Activated CD4-positive, alpha-beta T cell treated with anti-CD3 and anti-CD28 coated beads for 1 hour (primary cell): ENCODE results near the gene MICAL3.

Experiments
- DNase-seq: peaks from one replicate; pipeline ENCODE4 v3.0.0-alpha.2; 2020

Gene MICAL3

DNA sequence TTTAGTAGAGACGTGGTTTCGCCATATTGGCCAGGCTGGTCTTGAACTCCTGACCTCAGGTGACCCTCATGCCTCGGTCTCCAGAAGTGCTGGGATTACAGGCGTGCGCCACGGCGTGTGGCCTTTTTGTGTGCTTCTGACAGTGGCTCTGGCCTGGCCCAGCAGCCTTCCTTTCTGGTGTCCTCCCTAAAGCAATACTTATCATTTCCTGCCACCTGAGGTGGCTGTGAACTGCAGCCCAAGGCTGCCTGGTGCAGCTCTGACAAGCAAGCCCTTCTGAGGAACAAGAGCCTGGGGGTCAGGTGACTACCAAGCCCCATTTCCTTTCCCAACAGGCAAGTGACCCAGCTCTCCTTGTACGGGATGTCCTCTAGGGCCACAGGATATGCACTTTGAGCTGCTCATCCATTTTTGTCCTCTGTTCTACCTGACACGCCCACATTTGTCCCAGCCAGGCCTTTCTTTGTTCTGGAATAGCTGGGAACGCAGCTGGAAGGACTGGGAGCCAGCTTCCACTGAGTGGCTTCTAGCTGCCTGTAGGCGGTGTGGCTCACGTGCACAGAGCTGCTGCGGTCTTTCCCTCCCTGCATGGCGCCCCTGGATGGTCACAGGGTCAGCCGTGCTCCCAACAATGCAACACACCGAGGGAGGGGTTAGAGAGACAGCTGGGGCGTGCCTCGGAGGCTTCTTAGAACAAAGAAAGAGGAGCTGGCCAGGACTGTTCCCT is 237.8 kb downstream of the MICAL3 start:
- DNase-seq = no peak

DNA sequence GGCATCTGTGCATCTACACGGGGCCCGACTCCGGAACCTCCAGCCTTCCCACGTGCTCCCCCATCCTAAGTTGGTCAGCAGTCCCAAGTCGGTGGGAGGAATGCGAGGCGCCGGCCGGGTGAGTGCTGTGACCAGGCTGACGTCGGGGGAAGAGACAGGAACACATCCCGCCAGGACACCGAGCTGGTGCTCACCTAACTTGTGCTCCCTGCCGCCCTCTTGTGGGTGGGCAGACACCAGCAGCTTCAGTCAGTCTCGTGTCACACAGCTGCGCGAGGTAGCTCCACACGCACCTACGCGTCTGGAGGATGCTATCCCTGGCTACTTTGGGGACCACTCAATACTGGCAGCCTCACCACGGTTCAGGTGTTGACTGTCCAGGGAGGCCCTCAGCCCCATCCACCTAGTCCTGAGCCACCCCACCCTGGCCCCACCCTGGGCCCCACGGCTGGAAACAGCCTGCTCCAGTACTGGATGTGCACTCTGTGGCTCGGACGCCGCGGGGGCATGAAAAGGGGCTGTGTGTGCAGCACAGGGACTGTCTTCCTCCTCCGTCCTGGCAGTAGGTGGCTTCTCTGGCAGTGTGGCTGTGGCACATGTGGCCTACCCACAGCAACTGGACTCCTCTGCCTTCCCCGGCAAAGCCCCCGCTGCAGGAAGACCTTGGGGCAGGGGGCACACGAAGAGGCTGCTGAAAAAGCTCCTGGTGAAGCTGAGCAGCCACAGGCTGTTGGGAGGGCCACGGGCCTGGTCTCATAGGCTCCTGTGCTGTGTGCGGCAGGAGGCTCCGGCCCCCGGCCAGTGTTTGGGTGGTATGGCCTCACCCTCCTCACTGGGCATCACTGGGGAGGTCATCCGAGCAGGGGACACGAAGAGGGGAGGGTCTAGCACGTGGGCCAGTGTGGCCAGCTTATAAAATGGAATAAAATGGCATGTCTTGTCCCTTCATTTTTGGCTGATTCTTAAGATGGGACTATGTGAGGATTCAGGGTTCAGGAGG is 238.9 kb downstream of the MICAL3 start:
- DNase-seq = peak; percentile 55

DNA sequence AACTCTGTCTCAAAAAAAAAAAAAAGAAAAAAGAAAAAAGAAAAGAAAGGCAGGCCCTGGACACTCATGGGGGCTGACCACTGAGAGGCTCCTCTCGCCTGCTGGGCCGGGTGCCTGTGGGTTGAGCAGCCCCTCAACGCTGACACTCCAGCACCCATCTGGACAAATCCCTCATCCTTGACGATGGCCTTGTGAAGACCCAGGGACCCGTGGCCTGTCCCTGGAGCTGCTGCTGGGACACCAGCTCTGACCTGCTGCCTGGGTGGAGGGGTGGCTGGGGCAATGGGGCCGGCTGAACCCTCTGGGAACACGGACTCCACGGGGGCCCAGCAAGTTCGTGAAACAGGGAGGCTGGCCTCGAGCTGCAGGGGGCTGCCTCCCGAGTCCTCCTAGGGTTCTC is 239.6 kb downstream of the MICAL3 start:
- DNase-seq = no peak

DNA sequence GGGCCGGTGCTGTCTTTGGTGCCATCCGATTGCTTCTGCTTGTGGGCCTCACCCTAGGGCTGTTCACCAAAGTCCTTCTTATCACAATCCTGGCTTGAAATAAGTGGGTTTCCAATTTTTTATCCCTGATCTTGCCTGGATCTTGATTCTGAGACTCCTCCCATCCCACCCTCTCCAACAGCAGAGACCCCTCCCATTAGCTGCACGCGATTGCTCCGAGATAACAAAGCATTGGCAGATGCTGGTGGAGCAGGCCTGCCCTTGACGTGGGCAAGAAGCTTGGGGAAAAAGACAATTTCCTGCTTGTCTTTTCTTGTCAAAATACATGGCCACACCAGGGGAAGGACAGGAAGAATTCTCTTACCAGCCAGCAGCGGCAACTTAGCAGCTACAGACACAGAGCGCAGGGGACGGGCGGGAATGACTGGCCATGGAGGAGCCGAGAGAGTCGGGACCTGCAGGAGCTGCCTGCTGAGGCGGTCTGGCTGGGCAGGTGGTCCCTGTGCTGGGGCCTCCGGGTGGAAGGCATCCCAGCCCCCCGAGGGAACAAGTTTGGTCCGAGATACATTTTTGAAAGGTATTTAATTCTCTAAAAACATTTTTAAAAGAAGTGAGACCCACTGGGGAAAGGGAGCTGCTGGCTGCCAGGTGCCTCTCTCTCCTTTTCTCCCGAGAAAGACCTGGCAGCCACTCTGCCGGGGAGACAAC is 240.4 kb downstream of the MICAL3 start:
- no peak for DNase-seq

DNA sequence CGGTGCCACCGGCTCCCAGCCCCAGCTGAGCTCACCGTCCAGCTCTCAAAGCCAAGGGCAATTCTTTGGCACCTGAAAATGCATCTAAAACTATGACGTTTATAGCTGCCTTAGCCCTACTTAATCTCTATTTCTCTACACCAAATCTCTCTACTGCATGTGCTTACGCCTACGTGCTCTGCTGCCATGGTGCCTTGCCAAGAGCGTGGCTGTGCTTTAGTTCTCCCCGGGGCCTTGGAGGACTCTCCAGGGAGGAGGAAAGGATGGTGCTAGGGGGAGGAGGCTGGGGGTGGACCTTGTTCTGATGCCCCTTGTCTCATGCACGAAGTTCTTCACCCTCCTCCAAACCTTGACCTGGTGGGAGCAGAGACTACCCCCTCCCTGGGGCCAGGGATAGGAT is 241.0 kb downstream of the MICAL3 start:
- DNase-seq = no peak

DNA sequence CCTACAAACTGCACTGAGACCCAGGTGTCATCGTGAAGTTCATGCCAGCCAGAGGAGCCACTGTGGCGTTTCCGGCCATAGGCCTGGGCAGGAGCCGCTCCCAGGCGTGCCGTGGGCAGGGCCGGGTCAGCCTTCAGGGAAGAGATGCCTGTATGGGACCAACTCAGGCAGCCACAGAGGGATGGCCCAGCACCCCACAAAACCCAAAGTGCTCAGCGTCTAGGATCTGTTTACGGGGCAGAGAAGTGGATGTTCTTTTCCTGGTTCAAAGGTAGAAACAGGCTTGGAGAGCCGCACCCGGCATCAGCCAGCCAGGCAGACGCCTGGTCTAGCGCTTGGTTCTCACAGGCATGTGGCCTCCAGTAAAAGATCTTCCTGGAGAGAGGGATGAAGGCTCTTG is 241.7 kb downstream of the MICAL3 start:
- DNase-seq = no peak

DNA sequence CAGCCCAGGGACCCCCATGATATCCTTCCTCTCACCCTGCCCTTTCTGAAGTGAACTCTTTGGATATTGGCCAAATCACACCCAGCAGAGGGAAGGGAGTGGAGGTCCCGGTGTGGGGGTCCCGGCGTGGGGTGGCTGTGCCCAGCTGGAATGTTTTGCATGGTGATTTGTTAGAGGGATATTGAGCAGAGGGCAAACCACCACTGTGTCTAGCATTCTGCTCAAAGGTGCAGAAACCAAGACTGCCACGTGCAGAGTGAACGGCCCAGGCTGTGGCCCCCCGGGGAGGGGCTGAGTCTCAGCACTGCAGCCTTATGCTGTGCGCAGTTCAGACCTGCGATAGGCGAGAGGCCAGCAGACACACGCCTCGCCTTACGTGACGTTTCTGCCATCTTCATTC is 242.2 kb downstream of the MICAL3 start:
- no peak for DNase-seq

DNA sequence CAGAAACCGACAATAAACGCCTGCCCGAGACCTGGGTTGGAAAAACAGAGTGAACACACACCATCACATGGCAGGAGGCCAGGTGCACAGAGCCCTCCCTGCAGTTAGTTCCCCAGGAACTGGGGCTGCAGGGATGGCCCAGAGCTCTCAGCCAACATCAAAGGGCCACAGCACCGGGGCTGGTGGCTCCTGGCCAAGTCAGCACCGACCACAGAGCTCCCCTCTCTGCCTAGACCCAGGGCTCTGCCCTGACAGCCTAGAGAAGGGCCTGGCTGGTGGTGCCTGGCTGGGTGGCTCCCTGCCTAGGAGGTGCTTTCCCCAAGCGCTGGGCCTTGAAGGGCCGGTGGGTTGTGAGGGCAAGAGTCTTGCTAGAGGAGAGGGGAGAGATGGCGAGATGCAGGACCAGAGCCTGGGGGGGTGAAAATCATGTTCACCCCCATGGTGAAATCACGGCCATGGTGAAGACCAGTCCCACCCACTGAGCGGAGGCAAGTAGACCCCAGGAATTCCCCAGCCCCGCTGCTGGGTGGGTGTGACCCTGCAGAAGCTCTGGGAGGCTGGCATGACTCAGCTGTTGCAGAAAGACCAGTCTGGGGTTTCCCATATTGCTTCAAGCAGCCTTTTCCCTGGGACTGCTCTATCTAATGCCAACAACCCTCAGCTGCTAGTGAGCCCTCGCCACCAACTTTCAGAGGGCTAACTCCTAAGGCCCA is 242.9 kb downstream of the MICAL3 start:
- no peak for DNase-seq

DNA sequence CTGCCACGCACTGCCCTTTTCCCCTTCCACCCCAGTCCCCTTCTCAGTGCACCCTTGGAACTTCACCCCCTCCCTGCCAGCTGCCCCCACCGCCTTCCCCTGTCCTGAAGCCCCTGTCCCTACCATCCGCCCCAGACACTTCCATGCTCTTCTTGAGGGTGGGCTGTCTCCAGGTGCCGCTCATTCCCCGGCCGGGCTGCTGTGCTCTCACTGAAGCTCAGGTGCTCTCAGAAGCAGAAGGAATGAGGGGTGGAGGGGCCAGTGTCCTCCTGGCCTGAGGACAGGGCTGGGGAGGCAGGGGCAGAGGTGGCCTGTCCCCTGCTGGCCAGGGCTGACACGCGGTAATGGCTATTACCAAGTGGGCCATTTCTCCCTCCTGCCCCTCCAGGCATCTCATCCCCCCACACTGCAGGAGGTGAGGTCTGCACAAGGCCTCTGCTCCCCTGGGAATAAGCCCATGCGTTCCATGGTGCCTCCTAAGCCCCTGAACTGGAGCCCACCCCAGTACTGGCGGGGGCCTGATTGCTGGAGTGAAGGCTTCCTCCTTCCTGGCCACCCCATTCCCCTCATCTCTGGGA is 243.5 kb downstream of the MICAL3 start:
- DNase-seq = no peak

DNA sequence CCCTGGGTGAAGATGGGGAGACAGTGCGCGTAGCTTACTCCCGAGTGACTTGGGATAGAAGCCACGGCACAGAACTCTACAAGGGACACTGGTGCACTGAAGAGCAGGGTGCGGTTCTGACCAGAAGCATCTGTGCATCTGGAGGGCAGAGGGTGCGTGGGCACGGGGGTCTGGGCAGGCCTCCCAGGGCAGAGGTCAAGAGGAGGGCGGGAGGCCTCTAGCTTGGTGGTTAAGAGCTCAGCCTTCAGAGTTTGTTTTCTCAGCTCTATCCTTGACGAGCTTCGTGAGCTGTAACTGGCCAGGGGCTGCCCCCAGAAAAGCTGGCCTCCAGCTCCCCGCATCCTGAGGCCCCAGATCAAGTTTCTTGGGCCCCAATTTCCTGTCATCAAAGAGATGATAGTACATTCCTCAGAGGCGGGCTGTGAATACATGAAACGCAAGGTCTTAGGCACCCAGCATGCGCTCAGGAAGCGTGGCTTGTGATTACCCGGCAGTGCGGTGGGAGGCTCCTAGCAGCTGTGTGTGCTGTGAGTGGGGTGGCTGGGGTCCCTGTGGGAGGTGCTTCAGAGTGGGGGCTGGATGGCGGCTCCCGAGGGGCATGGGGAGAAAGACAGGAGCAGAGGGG is 244.1 kb downstream of the MICAL3 start:
- no peak for DNase-seq

DNA sequence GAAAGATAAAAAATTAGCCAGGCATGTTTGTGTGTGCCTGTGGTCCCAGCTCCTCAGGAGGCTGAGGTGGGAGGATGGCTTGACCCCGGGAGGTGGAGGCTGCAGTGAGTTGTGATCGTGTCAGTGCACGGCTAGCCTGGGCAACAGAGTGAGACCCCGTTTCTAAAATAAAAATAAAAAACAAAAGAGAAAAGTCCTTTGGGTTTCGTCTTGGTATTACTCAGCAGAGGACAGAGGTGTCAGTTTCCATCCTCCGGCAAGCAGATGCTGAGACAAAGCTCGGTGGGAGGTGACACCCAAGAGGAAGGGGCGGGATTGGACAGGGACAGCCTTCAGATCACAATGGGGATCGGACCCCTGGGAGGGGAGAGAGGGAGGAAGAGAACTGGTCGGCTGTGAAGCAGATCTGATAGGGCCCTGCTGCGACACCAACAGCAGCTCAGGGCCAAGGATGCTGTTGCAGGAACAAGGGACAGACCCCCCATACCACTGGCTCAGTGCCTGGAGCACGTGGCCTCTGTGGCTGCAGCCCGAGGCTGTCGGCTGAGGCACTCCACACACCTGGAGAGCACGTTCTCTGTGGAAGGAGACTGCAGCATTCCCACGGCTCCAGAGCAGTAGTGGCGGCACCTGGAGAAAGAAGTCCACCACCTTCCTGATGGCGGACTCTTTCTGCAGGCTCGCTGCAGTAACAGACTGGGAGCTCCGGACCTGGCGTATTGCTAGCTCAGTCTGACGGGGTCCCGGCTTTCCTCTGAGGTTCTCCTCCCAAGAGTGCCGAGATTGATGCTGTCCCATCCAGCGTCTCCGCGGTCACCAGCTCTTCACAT is 244.9 kb downstream of the MICAL3 start:
- no peak for DNase-seq

DNA sequence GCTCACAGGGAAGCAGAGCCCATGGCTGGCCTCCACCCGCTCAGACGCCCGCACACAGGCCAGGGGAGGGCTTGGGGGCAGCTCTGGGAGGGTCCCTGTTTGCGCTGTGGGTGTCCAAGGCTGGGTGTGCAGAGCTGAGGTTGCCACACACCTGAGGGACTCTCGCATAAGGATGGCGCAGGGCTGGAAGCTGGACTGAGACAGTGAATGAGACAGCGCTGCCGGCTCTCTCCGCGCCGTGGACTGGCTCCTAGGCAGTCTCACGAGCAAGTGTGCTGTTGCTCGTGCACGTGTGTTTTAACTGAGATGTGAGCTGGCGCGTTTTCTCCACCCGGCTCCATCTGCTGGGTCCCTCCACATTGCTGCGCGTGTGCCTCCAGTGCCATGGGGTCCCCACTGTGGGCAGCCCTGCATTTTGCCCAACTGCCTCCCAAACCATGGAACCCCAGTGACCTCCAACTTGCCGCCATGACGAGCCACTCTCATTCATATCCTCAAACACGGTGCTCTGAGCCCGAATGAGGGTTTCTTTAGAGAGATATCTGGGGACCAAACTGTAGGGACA is 245.9 kb downstream of the MICAL3 start:
- DNase-seq = no peak

DNA sequence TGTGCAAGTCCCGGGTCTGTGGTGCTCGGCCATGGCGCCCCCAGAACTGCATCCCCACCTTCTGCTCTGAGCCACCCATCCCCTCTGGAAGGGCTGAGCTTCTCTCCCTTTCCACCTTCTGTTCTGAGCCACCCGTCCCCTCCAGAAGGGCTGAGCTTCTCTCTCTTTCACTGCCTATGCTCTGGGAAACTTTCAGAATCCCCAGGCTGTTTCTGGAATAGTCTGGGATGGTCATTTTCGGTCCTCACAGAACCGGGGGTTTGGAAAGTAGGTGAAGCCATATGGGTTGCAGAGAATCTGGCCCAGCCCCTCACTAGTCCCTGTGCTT is 246.7 kb downstream of the MICAL3 start:
- no peak for DNase-seq

DNA sequence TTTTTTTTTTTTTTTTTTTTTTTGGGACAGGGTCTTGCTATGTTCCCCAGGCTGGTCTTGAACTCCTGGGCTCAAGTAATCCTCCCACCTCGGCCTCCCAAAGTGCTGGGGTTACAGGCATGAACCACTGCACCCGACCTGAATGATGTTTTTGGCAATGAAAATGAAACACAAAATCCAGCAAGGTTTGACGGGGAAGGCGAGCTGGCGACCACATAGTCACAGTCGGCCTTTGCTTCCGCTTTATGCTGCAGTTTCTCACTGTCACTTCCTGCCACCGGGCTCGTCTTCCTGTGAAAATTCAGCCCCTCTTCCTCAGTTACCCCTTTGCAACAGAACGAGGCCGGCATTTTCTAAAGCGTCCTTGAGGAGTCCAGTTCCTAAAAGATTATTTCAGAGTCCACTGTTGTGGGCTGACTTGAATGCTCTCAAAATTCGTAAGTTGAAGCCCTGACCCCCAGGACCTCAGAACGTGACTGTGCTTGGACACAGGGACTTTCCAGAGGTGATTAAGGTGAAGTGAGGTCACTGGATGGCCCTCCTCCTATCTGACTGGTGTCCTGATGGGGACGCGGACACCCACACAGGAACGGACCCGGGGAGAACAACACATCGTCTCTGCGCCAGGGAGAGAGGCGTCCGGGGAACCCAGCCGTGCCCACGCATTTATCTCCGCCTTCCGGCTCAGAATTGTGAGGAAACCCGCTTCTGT is 247.2 kb downstream of the MICAL3 start:
- DNase-seq = peak; percentile 45

DNA sequence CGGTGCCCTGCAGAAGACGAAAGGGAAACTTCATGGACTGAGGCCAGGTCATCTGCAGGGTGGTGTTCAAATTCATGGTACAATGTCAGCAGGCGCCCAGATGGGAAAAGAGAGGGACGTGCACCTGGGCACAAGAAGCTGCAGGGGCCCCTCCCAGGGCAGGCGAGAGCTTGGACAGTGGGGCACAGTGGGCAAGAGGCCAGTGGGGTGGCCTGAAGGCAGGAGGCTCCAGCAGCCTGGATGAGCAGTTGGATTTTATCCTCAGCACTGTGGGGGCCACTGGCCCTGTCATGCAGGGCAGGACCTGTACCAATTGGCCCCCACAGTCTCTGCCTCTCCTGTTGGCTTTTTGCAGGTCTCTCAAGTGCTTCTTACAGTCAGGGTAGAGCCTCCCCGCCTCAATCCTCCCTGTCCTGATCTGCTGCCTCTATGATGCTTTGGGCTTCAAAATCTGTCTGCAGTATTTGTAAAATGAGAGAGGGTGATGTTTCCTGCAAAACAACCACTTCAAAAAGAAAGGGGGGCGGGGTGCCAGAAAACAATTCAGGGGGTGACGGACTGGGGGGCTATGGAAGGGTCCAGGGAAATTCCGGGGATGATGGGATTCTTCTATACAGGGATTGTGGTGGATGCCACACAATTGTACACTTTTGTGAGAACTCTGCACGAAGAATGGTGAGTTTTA is 248.4 kb downstream of the MICAL3 start:
- DNase-seq = no peak

DNA sequence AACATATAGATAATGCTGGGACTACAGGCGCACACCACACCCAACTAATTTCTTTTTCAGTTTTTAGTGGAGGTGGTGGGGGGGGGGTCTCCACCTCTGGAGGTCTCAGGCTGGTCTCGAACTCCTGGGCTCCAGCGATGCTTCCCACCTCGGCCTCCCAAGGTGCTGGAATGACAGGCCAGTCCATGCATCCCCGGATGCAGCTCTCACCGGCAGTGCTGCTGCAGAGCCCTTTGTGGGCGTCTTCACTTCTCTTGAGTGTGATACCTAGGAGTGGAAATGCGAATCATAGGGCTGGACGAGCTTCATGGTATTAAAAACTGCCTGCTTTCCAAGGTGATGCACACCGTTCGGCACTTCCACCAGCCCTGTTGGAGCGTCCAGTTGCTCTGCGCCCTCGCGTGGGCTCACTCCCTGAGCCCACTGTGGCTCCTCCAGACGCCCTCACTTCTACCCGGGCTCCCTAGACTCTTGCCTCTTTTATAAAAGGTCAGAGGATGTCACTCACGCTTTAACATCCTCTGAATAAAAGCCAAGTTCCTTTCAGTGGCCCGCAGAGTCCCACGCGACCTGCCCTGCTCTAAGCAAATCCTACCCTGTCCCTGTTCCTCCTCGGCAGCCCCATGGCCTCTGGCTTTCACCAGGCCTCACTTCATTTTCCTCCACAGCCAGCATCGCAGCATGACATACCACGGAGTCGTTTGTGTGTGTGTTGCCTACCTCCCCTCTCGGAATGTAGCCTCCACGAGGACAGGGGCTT is 249.3 kb downstream of the MICAL3 start:
- DNase-seq = no peak

DNA sequence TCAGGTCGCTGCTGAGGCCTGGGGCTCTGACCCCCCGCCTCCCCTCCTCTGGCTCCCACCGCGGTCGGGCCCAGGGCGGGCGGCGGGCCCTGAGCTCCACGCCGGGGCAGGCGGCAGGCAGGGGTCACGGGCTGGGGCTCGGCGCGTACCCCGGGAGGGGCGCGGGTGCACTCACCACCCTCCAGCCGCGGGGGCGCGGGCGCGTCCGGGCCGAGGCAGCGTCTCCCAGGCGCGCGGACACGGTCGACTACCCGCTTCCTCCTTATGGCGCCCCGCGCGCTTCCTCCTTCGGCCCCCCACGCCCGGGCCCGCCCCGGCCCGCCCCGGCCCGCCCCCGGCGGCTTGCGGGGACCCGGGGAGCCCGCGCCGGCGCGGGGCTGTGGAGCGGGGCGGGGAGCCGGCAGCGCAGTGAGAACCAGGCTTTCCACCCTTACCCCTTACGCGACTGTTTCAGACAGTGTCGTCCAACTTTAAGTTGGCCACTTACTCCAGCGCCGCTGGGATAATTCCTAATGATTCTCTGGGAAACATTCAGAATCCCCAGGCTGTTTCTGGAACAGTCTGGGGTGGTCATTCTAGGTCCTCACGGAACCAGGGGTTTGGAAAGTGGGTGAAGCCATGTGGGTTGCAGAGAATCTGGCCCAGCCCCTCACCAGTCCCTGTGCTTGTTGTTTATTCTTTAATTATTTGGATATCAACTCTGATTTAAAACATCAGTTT is 250.0 kb downstream of the MICAL3 start, which contains the start of gene BID:
TSS of gene BID (minus strand) at position 264 of the 720 bp plus-strand sequence. CDS start 24,353 bp downstream, outside the sequence.
- DNase-seq = no peak
